GM18499 (cell line): ENCODE results near the gene YPEL2.

Experiments used
- ATAC-seq: cut with Tn5 transposase; IDR thresholded peaks from one replicate; pipeline ENCODE4 v1.9.1; 2021; ENCODE audit warnings: moderate number of reproducible peaks; ENCODE audit not compliant: insufficient read depth, unreplicated experiment

Gene YPEL2

DNA sequence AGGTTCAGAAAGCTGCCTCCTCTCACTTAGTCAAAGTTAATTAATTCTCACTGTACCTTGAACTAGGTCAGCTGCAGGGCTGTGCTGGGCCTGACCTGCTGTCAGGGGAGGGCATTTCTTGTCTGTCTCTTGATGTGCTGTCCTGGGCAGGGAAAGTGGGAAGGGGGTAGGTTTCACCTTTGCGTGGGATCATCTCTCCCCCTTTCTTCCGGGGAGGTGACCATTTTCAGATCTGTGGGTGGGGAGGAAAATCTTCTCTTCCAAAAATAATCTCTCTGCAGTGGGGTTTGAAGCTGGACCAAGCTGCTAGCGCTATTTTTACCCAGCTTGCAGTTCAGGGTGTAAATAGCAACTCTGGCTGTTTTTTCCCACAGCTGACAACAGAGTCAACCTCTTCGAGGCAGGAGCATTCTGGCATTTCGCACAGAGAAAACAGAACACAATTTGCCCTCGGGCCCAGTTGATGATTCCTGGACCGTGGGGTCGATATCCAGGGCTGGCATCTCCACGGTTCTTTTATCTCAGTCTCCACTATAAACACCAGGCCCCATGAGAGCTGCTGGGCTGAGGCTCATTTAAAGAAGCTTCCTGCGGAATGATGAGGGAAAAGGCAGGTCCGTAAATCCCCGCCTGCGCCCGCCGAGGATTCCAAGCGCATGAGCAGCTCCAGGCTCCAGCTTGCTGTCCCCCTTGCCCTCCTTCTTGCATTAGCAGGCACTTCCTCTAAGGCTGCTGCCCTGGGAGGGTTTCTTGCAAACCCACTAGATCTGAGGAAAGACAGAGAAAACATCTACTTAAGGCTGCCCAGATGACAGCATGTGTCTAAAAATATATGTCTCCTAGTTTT lies 93.9 kb downstream of the YPEL2 start:
- no peak for ATAC-seq

DNA sequence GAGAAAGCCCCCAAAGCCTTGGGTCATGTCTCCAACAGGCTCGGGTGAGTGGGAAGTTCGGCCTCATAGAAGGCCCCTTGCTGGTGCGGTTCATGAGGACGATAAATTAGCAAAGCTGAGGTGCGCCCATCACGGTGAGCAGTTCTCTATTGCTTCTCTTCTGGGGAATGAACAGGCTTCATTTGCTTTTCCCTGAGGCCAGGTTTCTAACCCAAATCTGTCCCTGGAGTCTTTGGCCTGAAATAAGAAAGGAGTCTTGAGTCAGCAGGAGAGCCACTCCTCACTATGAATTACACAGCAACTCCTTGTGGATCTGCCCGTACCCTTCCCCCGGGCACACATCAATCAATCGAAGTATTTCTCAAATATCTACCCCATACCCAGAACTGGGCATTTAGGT lies 94.6 kb downstream of the YPEL2 start:
- no peak for ATAC-seq

DNA sequence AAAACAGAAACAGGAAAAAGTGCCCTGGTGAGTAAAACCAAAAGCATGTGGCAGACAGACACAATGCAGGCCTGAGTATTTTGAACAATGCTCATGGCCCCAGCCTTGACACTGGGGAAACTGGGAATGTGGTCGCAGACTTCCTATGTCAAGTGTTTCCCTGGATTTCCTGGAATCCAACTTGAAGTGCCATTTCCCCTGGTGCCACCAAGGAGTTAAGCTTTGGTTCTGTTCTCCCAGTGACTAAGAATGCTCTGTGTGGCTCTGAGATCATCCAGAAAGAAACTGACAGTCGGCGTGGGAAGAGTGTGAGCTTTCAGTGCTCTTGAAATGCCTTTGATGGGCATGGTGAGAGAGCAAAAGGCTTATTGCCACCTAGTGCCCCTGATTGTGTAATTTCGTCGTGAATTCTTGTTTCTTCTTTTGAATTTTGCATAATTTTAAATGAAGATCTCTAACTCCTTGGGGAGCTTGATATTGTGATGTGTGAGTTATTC lies 96.0 kb downstream of the YPEL2 start:
- no peak for ATAC-seq

DNA sequence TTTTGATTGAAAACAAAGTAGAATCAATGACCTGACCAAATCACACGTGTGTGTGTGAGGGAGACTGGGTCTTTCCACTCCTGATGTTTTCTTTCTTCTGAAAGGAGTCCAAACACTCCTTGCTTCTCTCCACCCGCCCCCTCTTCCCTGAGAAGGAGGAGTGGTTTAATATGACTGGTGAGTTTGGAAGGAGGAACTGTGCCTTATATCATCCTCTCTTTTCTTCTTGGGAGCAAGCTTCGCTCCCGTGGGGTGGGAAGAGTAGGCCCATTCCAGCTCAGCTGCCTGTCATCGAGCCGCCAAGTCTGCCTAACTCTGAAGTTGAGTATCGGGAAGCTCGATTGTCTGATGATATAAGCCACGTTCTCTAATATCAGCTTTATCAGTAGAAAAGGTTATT lies 96.5 kb downstream of the YPEL2 start:
- ATAC-seq = no peak

- ATAC-seq = no peak
These were observed 97.5 kb downstream of the YPEL2 start for GRCh38 chr17:59428916-59429485.

- ATAC-seq = no peak
These were observed 100.1 kb downstream of the YPEL2 start for GRCh38 chr17:59431601-59432000.

- no peak for ATAC-seq
These were observed 101.2 kb downstream of the YPEL2 start for GRCh38 chr17:59432657-59433056.

GRCh38 chr17:59433586-59433985 lies 102.1 kb downstream of the YPEL2 start:
- ATAC-seq = no peak

DNA sequence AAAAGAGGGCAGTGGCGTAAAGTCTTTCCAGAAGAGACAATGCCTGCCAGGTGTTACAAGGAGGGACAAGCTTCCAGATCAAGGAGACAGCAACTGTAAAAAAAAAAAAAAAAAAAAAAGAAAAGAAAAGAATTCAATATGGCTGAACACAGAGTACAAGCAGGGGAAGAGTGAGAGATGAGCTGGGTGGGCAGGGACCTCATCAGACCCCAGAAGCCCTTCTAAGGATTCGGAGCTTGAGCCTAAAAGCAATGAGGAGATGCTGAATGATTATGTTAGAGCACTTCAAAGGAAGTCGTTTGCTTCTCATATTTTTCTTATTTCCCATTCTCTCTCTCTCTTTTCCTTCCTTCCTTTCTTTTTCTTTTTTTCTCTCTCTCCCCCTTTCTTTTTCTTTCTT lies 103.0 kb downstream of the YPEL2 start:
- ATAC-seq = no peak

- no peak for ATAC-seq
These were observed 103.8 kb downstream of the YPEL2 start for GRCh38 chr17:59435238-59435637.

DNA sequence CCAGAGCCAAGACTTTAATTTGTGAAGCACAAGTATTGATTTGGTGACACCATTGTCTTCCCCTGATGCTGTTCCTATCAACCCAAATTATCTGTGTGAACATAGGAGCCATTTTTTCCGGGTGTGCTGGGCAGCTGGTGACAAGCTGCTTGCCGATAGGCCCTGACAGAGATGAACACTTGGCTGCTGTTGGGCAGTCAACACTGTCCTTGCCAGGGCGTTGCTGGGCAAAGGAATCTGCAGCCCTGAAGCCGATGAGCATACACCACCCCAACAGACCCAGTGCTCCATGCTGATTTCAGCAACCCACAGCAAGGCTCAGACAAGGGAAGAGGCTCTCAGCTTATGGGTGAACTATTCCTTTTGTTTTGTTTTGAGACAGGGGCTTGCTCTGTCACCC lies 105.4 kb downstream of the YPEL2 start:
- no peak for ATAC-seq

DNA sequence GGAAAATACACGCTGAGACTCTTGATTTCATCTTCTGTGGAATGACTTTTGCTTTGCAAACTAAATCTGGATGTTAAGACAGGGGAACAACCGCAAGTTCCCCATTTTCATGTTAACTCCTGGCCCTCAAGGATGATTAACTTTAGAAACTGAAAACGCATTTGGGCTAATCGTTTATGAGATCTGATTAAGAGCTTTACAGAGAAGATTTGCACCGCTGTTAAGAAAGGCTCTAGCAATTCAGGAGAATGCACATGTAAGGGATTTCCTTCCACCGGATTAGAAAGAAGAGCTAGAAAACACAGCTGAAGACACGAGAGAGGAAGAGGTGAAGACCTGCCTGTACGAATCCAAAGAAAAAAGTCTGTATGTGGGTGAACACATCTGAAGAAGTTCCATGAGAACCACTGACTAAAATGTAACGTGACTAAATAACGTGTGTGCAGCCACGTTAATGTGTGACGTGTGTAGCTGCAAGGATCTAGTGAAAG lies 106.4 kb downstream of the YPEL2 start:
- no peak for ATAC-seq

DNA sequence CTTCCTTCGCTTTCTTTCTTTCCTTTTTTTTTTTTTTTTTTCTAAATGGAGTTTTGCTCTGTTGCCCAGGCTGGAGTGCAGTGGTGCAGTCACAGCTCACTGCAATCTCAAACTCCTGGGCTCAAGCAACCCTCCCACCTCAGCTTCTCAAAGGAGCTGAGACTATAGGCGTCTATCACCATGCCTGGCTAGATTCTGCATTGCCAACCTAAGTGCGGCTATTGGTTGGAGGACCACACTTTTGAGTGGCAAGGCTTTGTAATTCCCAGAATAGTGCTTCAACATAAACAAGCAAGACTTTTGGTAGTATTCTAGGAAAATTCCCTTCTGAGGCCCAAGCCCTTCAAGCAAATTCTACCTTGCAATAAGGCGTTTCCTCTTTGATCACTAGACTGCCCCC lies 107.8 kb downstream of the YPEL2 start:
- no peak for ATAC-seq

GRCh38 chr17:59439741-59440211 lies 108.3 kb downstream of the YPEL2 start:
- no peak for ATAC-seq

DNA sequence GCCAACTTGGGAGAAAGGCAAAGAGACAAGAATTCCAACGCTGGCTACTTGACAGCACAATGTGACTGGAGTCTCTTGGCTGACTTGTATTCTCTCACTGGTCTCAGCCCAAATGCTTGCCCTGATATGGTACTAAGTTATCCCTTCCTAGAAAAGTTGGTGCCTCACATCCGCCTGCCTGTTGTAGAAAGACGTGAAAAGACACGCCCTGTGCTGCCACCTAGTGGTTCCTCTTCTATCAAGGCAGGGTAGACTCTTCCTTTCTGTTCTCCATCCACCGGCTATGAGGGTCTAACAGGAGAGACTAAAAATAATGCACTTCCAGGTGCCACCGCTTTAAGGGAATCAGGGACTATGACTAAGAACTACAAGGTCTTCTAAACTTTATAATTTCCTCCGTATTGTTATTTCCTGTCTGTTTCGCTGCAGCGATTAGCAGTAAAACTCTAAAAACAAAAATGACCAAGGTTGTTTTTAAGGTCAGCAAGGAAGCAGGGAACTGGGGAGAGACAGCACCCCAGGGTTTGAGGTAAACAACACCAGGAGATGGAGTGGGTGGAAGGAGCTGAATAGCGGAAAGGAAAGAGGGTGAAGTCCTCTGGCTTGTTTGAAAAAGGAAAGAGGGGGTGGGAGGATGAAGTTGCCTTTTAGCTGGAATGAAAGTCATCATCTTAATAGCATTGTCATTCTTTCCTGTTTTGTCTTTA lies 109.5 kb downstream of the YPEL2 start:
- no peak for ATAC-seq

GRCh38 chr17:59441464-59442096 lies 110.1 kb downstream of the YPEL2 start:
- no peak for ATAC-seq

DNA sequence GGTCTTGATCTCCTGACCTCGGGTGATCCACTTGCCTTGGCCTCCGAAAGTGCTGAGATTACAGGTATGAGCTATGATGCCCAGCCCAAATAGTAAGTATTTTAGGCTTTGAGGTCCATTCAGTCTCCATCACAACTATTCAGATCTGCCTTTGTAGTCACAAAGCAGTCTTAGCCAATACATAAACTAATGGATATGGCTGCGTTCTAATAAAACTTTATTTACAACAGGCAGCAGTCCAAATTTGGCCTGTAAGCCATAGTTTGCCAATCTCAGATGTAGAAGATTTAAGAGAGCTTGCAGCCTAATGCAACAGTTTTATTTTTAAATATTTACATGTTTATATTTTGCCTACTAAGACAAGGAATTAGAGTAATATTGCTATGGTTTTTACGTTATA lies 111.7 kb downstream of the YPEL2 start:
- ATAC-seq = no peak
